Activated T-helper 2 cell treated with anti-CD3 and anti-CD28 coated beads, Interferon-gamma antibody, Interleukin-2, Interleukin-4, amounts not matched to agents 10 μg/mL and 5 μg/mL and 100 μg/mL, durations not matched to agents 14 hours and 24 hours and 36 hours (primary cell): ENCODE data around the gene INO80C. TPM values are rescaled to one million over a fixed set of nuclear protein-coding genes. Genes with fewer than 3 reads are reported as not detected.
"Not testable (repeated sequence)": the region's sequence is repeated elsewhere in the genome, so short reads cannot be mapped to it uniquely, and the experiment has no call there.

Experiments
- DNase-seq: peaks from one replicate; pipeline ENCODE4 v3.0.0; 2021; ENCODE audit warnings: low spot score
- H3K27ac Mint-ChIP-seq: one replicate; pipeline ENCODE4 v1.8.0; 2021; ENCODE audit warnings: mixed read lengths
- H3K27me3 Mint-ChIP-seq: one replicate; pipeline ENCODE4 v1.8.0; 2021; ENCODE audit warnings: low read depth, mixed read lengths
- H3K36me3 Mint-ChIP-seq: one replicate; pipeline ENCODE4 v1.8.0; 2021; ENCODE audit warnings: low read depth, mixed read lengths
- H3K4me1 Mint-ChIP-seq: one replicate; pipeline ENCODE4 v1.8.0; 2021; ENCODE audit warnings: low read depth, mixed read lengths
- H3K4me3 Mint-ChIP-seq: one replicate; pipeline ENCODE4 v1.8.0; 2021; ENCODE audit warnings: low read depth, mild to moderate bottlenecking, moderate library complexity, mixed read lengths
- H3K9me3 Mint-ChIP-seq: one replicate; pipeline ENCODE4 v1.8.0; 2021; ENCODE audit warnings: mixed read lengths
- intact Hi-C: fragments of 100-400 bp; cut with micrococcal nuclease; formaldehyde crosslinking; loops from one replicate; pipeline ENCODE4 v1.15.1; 2023
- total RNA-seq: library from RNA; stranded (reverse); gene quantifications from 2 replicates; pipeline ENCODE4 v1.2.3, GENCODE V29; 2022

The INO80C gene
- total RNA-seq, 1 donor from 2014 or later: 34.9 TPM

- no peak for DNase-seq
- H3K27me3 Mint-ChIP-seq: no peaks in the 10 kb centered on the region
- peaks cover 3% of the 10 kb centered on the region for H3K4me1 Mint-ChIP-seq
- H3K36me3 Mint-ChIP-seq: no peaks in the 10 kb centered on the region
- no peak overlapping the region for H3K27ac Mint-ChIP-seq
- H3K9me3 Mint-ChIP-seq: no peaks in the 10 kb centered on the region
- intact Hi-C loops: no loop called here
- no peak overlapping the region for H3K4me3 Mint-ChIP-seq
Measured at GRCh38 chr18:35460736-35461161, 37.0 kb downstream of the INO80C start.

- Mint-ChIP-seq H3K4me3 (no peak overlapping the region), H3K27ac (no peak overlapping the region), H3K27me3 (no peaks in the 10 kb centered on the region), H3K4me1 (peaks cover 3% of the 10 kb centered on the region), H3K9me3 (no peaks in the 10 kb centered on the region), H3K36me3 (no peaks in the 10 kb centered on the region)
- DNase-seq: no peak
- intact Hi-C loops: no loop called here
Measured at GRCh38 chr18:35459997-35460396, 37.8 kb downstream of the INO80C start.

GRCh38 chr18:35458677-35459441 is 38.9 kb downstream of the INO80C start:
- H3K9me3 Mint-ChIP-seq: no peaks in the 10 kb centered on the region
- H3K4me3 Mint-ChIP-seq: no peak overlapping the region
- no peak overlapping the region for H3K27ac Mint-ChIP-seq
- intact Hi-C loops: no loop called here
- H3K27me3 Mint-ChIP-seq: no peaks in the 10 kb centered on the region
- DNase-seq: no peak
- peaks cover 3% of the 10 kb centered on the region for H3K4me1 Mint-ChIP-seq
- H3K36me3 Mint-ChIP-seq: no peaks in the 10 kb centered on the region

- Mint-ChIP-seq H3K9me3 (no peaks in the 10 kb centered on the region), H3K4me3 (no peak overlapping the region), H3K4me1 (peaks cover 3% of the 10 kb centered on the region), H3K27ac (no peak overlapping the region), H3K27me3 (no peaks in the 10 kb centered on the region), H3K36me3 (no peaks in the 10 kb centered on the region)
- intact Hi-C loops: no loop called here
- no peak for DNase-seq
Measured at GRCh38 chr18:35458271-35458670, 39.5 kb downstream of the INO80C start.

GRCh38 chr18:35457140-35457704 is 40.5 kb downstream of the INO80C start:
- Mint-ChIP-seq H3K27ac (no peak overlapping the region), H3K27me3 (no peaks in the 10 kb centered on the region), H3K9me3 (no peaks in the 10 kb centered on the region), H3K4me3 (no peak overlapping the region), H3K4me1 (peaks cover 3% of the 10 kb centered on the region), H3K36me3 (no peaks in the 10 kb centered on the region)
- DNase-seq: no peak
- intact Hi-C loops: no loop called here

GRCh38 chr18:35455926-35456763 is 41.6 kb downstream of the INO80C start:
- Mint-ChIP-seq H3K4me3 (no peak overlapping the region), H3K27me3 (no peaks in the 10 kb centered on the region), H3K27ac (no peak overlapping the region), H3K36me3 (no peaks in the 10 kb centered on the region), H3K9me3 (no peaks in the 10 kb centered on the region), H3K4me1 (peaks cover 3% of the 10 kb centered on the region)
- DNase-seq: no peak
- intact Hi-C loops: no loop called here

- intact Hi-C loops: no loop called here
- no peak overlapping the region for H3K4me3 Mint-ChIP-seq
Measured at GRCh38 chr18:35454803-35455202, 43.0 kb downstream of the INO80C start.

GRCh38 chr18:35453065-35453464 is 44.7 kb downstream of the INO80C start:
- not testable (repeated sequence) for H3K27me3 Mint-ChIP-seq

More at GRCh38 chr18:35454803-35455202, 43.0 kb downstream of the INO80C start:
- Mint-ChIP-seq H3K36me3 (no peaks in the 10 kb centered on the region), H3K9me3 (no peaks in the 10 kb centered on the region), H3K27me3 (no peaks in the 10 kb centered on the region), H3K27ac (no peak overlapping the region), H3K4me1 (peaks cover 3% of the 10 kb centered on the region)
- DNase-seq: no peak

GRCh38 chr18:35451916-35452315 is 45.8 kb downstream of the INO80C start:
- H3K27me3 Mint-ChIP-seq: peaks cover 4% of the 10 kb centered on the region
- no peaks in the 10 kb centered on the region for H3K4me1 Mint-ChIP-seq
- H3K27ac Mint-ChIP-seq: no peak overlapping the region
- DNase-seq: no peak
- intact Hi-C loops: no loop called here
- no peaks in the 10 kb centered on the region for H3K9me3 Mint-ChIP-seq
- H3K4me3 Mint-ChIP-seq: no peak overlapping the region
- no peaks in the 10 kb centered on the region for H3K36me3 Mint-ChIP-seq

More at GRCh38 chr18:35453065-35453464, 44.7 kb downstream of the INO80C start:
- H3K27ac Mint-ChIP-seq, H3K36me3 Mint-ChIP-seq, H3K4me1 Mint-ChIP-seq, intact Hi-C loops, DNase-seq, H3K4me3 Mint-ChIP-seq, H3K9me3 Mint-ChIP-seq: not testable (repeated sequence)

GRCh38 chr18:35451032-35451431 is 46.7 kb downstream of the INO80C start:
- no peaks in the 10 kb centered on the region for H3K4me1 Mint-ChIP-seq
- H3K27me3 Mint-ChIP-seq: peaks cover 4% of the 10 kb centered on the region
- H3K27ac Mint-ChIP-seq: no peak overlapping the region
- H3K9me3 Mint-ChIP-seq: no peaks in the 10 kb centered on the region
- intact Hi-C loops: no loop called here
- no peak for DNase-seq
- no peak overlapping the region for H3K4me3 Mint-ChIP-seq
- no peaks in the 10 kb centered on the region for H3K36me3 Mint-ChIP-seq

- Mint-ChIP-seq H3K27me3 (peaks cover 4% of the 10 kb centered on the region), H3K4me1 (peaks cover 2% of the 10 kb centered on the region), H3K36me3 (no peaks in the 10 kb centered on the region), H3K9me3 (no peaks in the 10 kb centered on the region), H3K4me3 (no peak overlapping the region), H3K27ac (no peak overlapping the region)
- no peak for DNase-seq
- intact Hi-C loops: no loop called here
Measured at GRCh38 chr18:35444636-35445035, 53.1 kb downstream of the INO80C start.

- no peak overlapping the region for H3K27ac Mint-ChIP-seq
Measured at GRCh38 chr18:35443847-35444246, 53.9 kb downstream of the INO80C start.

GRCh38 chr18:35443434-35443833 is 54.3 kb downstream of the INO80C start:
- no peak for DNase-seq
- intact Hi-C loops: no loop called here
- Mint-ChIP-seq H3K9me3 (no peaks in the 10 kb centered on the region), H3K36me3 (no peaks in the 10 kb centered on the region), H3K27ac (no peak overlapping the region), H3K4me1 (peaks cover 2% of the 10 kb centered on the region), H3K4me3 (no peak overlapping the region), H3K27me3 (peaks cover 4% of the 10 kb centered on the region)

More at GRCh38 chr18:35443847-35444246, 53.9 kb downstream of the INO80C start:
- Mint-ChIP-seq H3K4me3 (no peak overlapping the region), H3K9me3 (no peaks in the 10 kb centered on the region), H3K36me3 (no peaks in the 10 kb centered on the region), H3K4me1 (peaks cover 2% of the 10 kb centered on the region), H3K27me3 (peaks cover 4% of the 10 kb centered on the region)
- no peak for DNase-seq
- intact Hi-C loops: no loop called here
